ENCODE results near the gene SESTD1. TPM values are rescaled to one million over a fixed set of nuclear protein-coding genes. Genes with fewer than 3 reads are reported as not detected.

Gene SESTD1
- total and polyA plus RNA-seq, 2 of the 8 experiments (the other 6 are each of a cell fraction or from before 2014, with no cell fraction given): 5.2 to 49.6 TPM

DNA sequence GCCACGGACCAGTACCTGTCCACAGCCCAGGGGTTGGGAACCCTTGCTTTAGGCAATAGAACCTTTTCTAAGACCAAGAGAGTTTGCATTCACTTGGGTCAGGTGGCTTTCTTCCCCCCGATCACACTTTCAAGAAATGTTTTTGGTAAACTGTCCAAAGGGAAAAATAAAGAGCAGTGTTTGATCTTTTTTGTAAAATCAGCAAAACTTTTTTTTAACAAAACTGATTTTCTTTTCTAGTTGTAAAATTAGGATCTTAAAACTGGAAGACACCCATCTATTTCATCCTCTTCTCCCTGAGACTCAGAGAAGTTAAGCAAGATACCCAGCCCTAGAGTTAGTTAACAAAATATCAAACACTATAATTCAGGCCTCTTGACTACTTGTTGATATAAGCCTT is 6.1 kb upstream of the SESTD1 start:
- Histone ChIP-seq H3K56ac (replicated peaks; ENCODE audit: insufficient read length, low read depth, low read length) (no peak overlapping the region), H3K79me2 (ENCODE audit: control insufficient read depth in 1 of 2, insufficient read depth in 2 of 2, low read length in 2 of 2) (no peaks in the 10 kb centered on the region), H2AFZ (ENCODE audit: low read length) (no peak overlapping the region), H4K20me1 (replicated peaks in 1 of 2; ENCODE audit: control insufficient read depth in 1 of 2, insufficient read depth in 2 of 2, low read length in 2 of 2) (no peaks in the 10 kb centered on the region), H4K8ac (ENCODE audit: extremely low read depth, insufficient read depth, low read length) (0 out of 2 replicates have a peak overlapping the region, but pooled peaks have one; percentile 28), H3K27ac (ENCODE audit: low read depth, low read length) (no peak overlapping the region), H2BK20ac (ENCODE audit: low read length) (no peak overlapping the region), H2BK120ac (replicated peaks; ENCODE audit: low read depth, low read length) (no peak overlapping the region), H3K27me3 (replicated peaks in 1 of 4; ENCODE audit: control insufficient read depth in 3 of 4, extremely low read depth in 1 of 4, insufficient read depth in 3 of 4, low read length in 3 of 4) (no peaks in the 10 kb centered on the region), H2BK12ac (ENCODE audit: low read depth, low read length) (no peak overlapping the region), H3K14ac (ENCODE audit: insufficient read length) (no peak overlapping the region), H4K91ac (replicated peaks; ENCODE audit: insufficient read length, low read length) (no peak overlapping the region), H2BK15ac (ENCODE audit: low read length) (no peak overlapping the region), H3K23ac (ENCODE audit: insufficient read length) (no peak overlapping the region), H3K9me3 (ENCODE audit: insufficient read depth in 2 of 2, low read depth in 1 of 2, low read length in 1 of 2) (no peaks in the 10 kb centered on the region), H3K18ac (ENCODE audit: extremely low read depth, low read length) (no peak overlapping the region), H4K5ac (ENCODE audit: insufficient read length, low read depth, low read length) (no peak overlapping the region), H3K23me2 (ENCODE audit: low read depth, low read length) (no peaks in the 10 kb centered on the region), H2BK5ac (ENCODE audit: low read depth, low read length) (no peak overlapping the region), H2AK5ac (ENCODE audit: low read depth, low read length) (no peak overlapping the region), H3K4me3 (ENCODE audit: extremely low read depth in 1 of 4, insufficient read depth in 2 of 4, low read depth in 3 of 4, low read length in 4 of 4) (no peak overlapping the region), H3K79me1 (ENCODE audit: low read depth, low read length) (no peaks in the 10 kb centered on the region), H3K4me1 (replicated peaks in 1 of 4; ENCODE audit: control insufficient read depth in 3 of 4, insufficient read depth in 4 of 4, low read length in 3 of 4) (no peaks in the 10 kb centered on the region; a peak in 1 of 7 replicates), H3K4me2 (ENCODE audit: insufficient read depth in 1 of 2, low read depth in 2 of 2, low read length in 2 of 2) (no peak overlapping the region), H3K4ac (replicated peaks; ENCODE audit: insufficient read length, low read depth, low read length) (no peak overlapping the region), H3K9ac (replicated peaks in 1 of 4; ENCODE audit: extremely low read depth in 1 of 4, low read depth in 3 of 4, low read length in 3 of 4) (no peak overlapping the region), H3K36me3 (ENCODE audit: control insufficient read depth in 2 of 4, insufficient read depth in 4 of 4, low read length in 3 of 4) (no peaks in the 10 kb centered on the region)
- FAIRE-seq (no peak), DNase-seq (ENCODE audit: low read depth in 1 of 2, low spot score in 2 of 2) (no peak)
- ChIA-PET POLR2A (ENCODE audit: partially characterized antibody) (no interaction called here), CTCF (ENCODE audit: partially characterized antibody) (no interaction called here)
- 77% methylated on average over 2 of the region's 2 CpGs; no CpG with 5 or more reads in 1 of the 2 experiments for WGBS, 2 experiments (ENCODE audit: extremely low coverage in 1 of 2, insufficient coverage in 1 of 2, insufficient read length in 1 of 2, insufficient replicate concordance in 2 of 2, low coverage in 1 of 2, low lambda C conversion rate in 2 of 2, missing lambda C conversion rate in 1 of 2)
- TF ChIP-seq, protein P1, sequence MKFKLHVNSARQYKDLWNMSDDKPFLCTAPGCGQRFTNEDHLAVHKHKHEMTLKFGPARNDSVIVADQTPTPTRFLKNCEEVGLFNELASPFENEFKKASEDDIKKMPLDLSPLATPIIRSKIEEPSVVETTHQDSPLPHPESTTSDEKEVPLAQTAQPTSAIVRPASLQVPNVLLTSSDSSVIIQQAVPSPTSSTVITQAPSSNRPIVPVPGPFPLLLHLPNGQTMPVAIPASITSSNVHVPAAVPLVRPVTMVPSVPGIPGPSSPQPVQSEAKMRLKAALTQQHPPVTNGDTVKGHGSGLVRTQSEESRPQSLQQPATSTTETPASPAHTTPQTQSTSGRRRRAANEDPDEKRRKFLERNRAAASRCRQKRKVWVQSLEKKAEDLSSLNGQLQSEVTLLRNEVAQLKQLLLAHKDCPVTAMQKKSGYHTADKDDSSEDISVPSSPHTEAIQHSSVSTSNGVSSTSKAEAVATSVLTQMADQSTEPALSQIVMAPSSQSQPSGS (IDR thresholded peaks at IDR 0.05; ENCODE audit: low read length): no peak
- TF ChIP-seq RNF2 (IDR thresholded peaks at IDR 0.05; ENCODE audit: borderline replicate concordance, low read depth, low read length, missing control alignments, poor library complexity, severe bottlenecking) (no peak), SIRT6 (IDR thresholded peaks at IDR 0.05; ENCODE audit: low read length) (no peak), CREB1 (IDR thresholded peaks at IDR 0.05) (no peak), HDAC6 (IDR thresholded peaks at IDR 0.05; ENCODE audit: low read depth, low read length) (no peak), SIN3A (conservative IDR thresholded peaks at IDR 0.05 in 1 of 2, IDR thresholded peaks at IDR 0.05 in 1 of 2; ENCODE audit: low read depth in 1 of 2, low read length in 2 of 2) (no peak), HDAC2 (IDR thresholded peaks at IDR 0.05; ENCODE audit: borderline replicate concordance in 1 of 2, low read depth in 2 of 2, low read length in 2 of 2) (no peak), ASH2L (IDR thresholded peaks at IDR 0.05; ENCODE audit: low read length) (no peak), CHD1 (IDR thresholded peaks at IDR 0.05; ENCODE audit: low read depth, low read length) (no peak), GTF2F1 (IDR thresholded peaks at IDR 0.05; ENCODE audit: borderline replicate concordance, low read depth, low read length) (no peak), NRF1 (IDR thresholded peaks at IDR 0.05; ENCODE audit: low read depth, low read length) (no peak)
- TF ChIP-seq, protein P2, sequence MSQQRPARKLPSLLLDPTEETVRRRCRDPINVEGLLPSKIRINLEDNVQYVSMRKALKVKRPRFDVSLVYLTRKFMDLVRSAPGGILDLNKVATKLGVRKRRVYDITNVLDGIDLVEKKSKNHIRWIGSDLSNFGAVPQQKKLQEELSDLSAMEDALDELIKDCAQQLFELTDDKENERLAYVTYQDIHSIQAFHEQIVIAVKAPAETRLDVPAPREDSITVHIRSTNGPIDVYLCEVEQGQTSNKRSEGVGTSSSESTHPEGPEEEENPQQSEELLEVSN (IDR thresholded peaks at IDR 0.05): no peak
